Neural cell (in vitro differentiated cells): ENCODE measurements around the gene DNAJC16. TPM values are rescaled to one million over a fixed set of nuclear protein-coding genes. Genes with fewer than 3 reads are reported as not detected.

Experiments used
- H2AFZ ChIP-seq: fragments of 200-600, 300-800 bp; sonication (generic), shearing (Covaris generic); 2 replicates; pipeline ENCODE4 v1.6.0; 2014; ENCODE audit warnings: low read depth, mild to moderate bottlenecking, antibody characterized with exemption, low read length, moderate library complexity
- H3F3A ChIP-seq: fragments of 200-600 bp; shearing (Covaris generic); 2 replicates; pipeline ENCODE4 v1.6.1; 2016; ENCODE audit warnings: mild to moderate bottlenecking, moderate library complexity, mixed read lengths, antibody characterized with exemption, low read length; ENCODE audit not compliant: insufficient read depth, poor library complexity, severe bottlenecking
- H3K27ac ChIP-seq: fragments of 200-600, 300-800 bp; sonication (generic), shearing (Covaris generic); 2 replicates; pipeline ENCODE4 v1.5.1; 2014; ENCODE audit warnings: mild to moderate bottlenecking, low read length, moderate library complexity
- H3K27me3 ChIP-seq: fragments of 300-800, 200-600 bp; sonication (generic), shearing (Covaris generic); 2 replicates; pipeline ENCODE4 v1.6.0; 2014; ENCODE audit warnings: mild to moderate bottlenecking, low read depth, low read length, moderate library complexity; ENCODE audit not compliant: insufficient read depth
- H3K36me3 ChIP-seq: fragments of 300-800, 200-600 bp; sonication (generic), shearing (Covaris generic); 2 replicates; pipeline ENCODE4 v1.5.1; 2014; ENCODE audit warnings: mild to moderate bottlenecking, antibody characterized with exemption, low read length, moderate library complexity; ENCODE audit not compliant: insufficient read depth
- H3K4me2 ChIP-seq: fragments of 300-800, 200-600 bp; sonication (generic), shearing (Covaris generic); 2 replicates; pipeline ENCODE4 v1.6.0; 2014; ENCODE audit warnings: mild to moderate bottlenecking, low read length
- H3K4me3 ChIP-seq: fragments of 300-800, 200-600 bp; sonication (generic), shearing (Covaris generic); 2 replicates; pipeline ENCODE4 v1.5.1; 2014; ENCODE audit warnings: mild to moderate bottlenecking, low read length, moderate library complexity
- H3K79me2 ChIP-seq: fragments of 200-600 bp; shearing (Covaris generic); replicated peaks from 2 replicates; pipeline ENCODE4 v1.6.0; 2014; ENCODE audit warnings: mild to moderate bottlenecking, low read length, moderate library complexity; ENCODE audit not compliant: insufficient read depth
- H3K9ac ChIP-seq: fragments of 300-800, 200-600 bp; sonication (generic), shearing (Covaris generic); 2 replicates; pipeline ENCODE4 v1.6.1; 2016; ENCODE audit warnings: mild to moderate bottlenecking, low read length, mixed read lengths
- H3K9me2 ChIP-seq: fragments of 200-600 bp; shearing (Covaris generic); 2 replicates; pipeline ENCODE4 v1.6.1; 2016; ENCODE audit warnings: mild to moderate bottlenecking, low read length, mixed read lengths; ENCODE audit not compliant: insufficient read depth
- H3K9me3 ChIP-seq: fragments of 200-600, 300-800 bp; sonication (generic), shearing (Covaris generic); 2 replicates; pipeline ENCODE4 v1.6.1; 2016; ENCODE audit warnings: mild to moderate bottlenecking, mixed run types, low read length, moderate library complexity, mixed read lengths
- H4K20me1 ChIP-seq: fragments of 200-600 bp; shearing (Covaris generic); 2 replicates; pipeline ENCODE4 v1.6.1; 2016; ENCODE audit warnings: mild to moderate bottlenecking, mixed run types; ENCODE audit not compliant: insufficient read depth
- CTCF ChIP-seq: fragments of 450-650 bp; IDR thresholded peaks from 2 replicates; pipeline ENCODE4 v1.5.1; 2014; ENCODE audit warnings: antibody characterized with exemption, mild to moderate bottlenecking, moderate library complexity; ENCODE audit not compliant: poor library complexity, severe bottlenecking
- EP300 ChIP-seq: fragments of 450-650 bp; conservative IDR thresholded peaks from 2 replicates; pipeline ENCODE4 v1.6.1; 2014; ENCODE audit warnings: antibody characterized with exemption, mild to moderate bottlenecking, moderate library complexity; ENCODE audit not compliant: poor library complexity, severe bottlenecking
- EZH2 ChIP-seq: fragments of 200-600, 300-800 bp; shearing (Covaris generic), sonication (generic); IDR thresholded peaks from 2 replicates; pipeline ENCODE4 v1.6.1; 2014; ENCODE audit warnings: antibody characterized with exemption, low read length, borderline replicate concordance, mild to moderate bottlenecking; ENCODE audit not compliant: insufficient read depth, poor library complexity, severe bottlenecking
- MXI1 ChIP-seq: fragments of 450-650 bp; conservative IDR thresholded peaks from 2 replicates; pipeline ENCODE4 v1.6.1; 2014; ENCODE audit warnings: antibody characterized with exemption, mild to moderate bottlenecking; ENCODE audit not compliant: poor library complexity, severe bottlenecking
- POLR2AphosphoS5 ChIP-seq: IDR thresholded peaks from 2 replicates; pipeline ENCODE4 v1.6.1; 2012
- RAD21 ChIP-seq: fragments of 450-650 bp; conservative IDR thresholded peaks from 2 replicates; pipeline ENCODE4 v1.6.1; 2014; ENCODE audit warnings: antibody characterized with exemption, mild to moderate bottlenecking, moderate library complexity
- REST ChIP-seq: IDR thresholded peaks from 2 replicates; pipeline ENCODE4 v1.6.1; 2012; ENCODE audit warnings: borderline replicate concordance
- SMC3 ChIP-seq: fragments of 450-650 bp; conservative IDR thresholded peaks from 2 replicates; pipeline ENCODE4 v1.6.1; 2014; ENCODE audit warnings: antibody characterized with exemption, mild to moderate bottlenecking, moderate library complexity; ENCODE audit not compliant: poor library complexity
- TAF1 ChIP-seq: IDR thresholded peaks from 2 replicates; pipeline ENCODE4 v1.6.1; 2012; ENCODE audit warnings: low read depth
- polyA plus RNA-seq: library from polyadenylated mRNA; depleted of rRNA; stranded (reverse); fragments of >200 nt; gene quantifications from 2 replicates; pipeline ENCODE4 v1.2.3, GENCODE V29; 2014

DNAJC16 gene
- polyA plus RNA-seq, 1 donor from 2014 or later = 10.9 TPM

- H3F3A ChIP-seq = no peaks in the 10 kb centered on the region
- H3K9me3 ChIP-seq = no peaks in the 10 kb centered on the region
- H3K27ac ChIP-seq = no peak overlapping the region
- no peak overlapping the region for H3K4me2 ChIP-seq
- TF ChIP-seq POLR2AphosphoS5 = no peak
- no peak for TF ChIP-seq MXI1
- no peak for TF ChIP-seq RAD21
- TF ChIP-seq REST = no peak
- TF ChIP-seq EZH2 = no peak
- no peak for TF ChIP-seq EP300
- TF ChIP-seq SMC3 = no peak
- TF ChIP-seq CTCF = no peak
- TF ChIP-seq TAF1 = no peak
- H3K79me2 ChIP-seq = peaks cover 53% of the 10 kb centered on the region
- H2AFZ ChIP-seq = no peak overlapping the region
- H4K20me1 ChIP-seq = no peaks in the 10 kb centered on the region
- no peaks in the 10 kb centered on the region for H3K36me3 ChIP-seq
- H3K9ac ChIP-seq = no peak overlapping the region
- no peaks in the 10 kb centered on the region for H3K27me3 ChIP-seq
- H3K4me3 ChIP-seq = no peak overlapping the region
- no peaks in the 10 kb centered on the region for H3K9me2 ChIP-seq
Measured at GRCh38 chr1:15622712-15623373, 96.2 kb downstream of the DNAJC16 start.

- H3K9me2 ChIP-seq = no peaks in the 10 kb centered on the region
- peaks cover 54% of the 10 kb centered on the region for H3K79me2 ChIP-seq
- no peaks in the 10 kb centered on the region for H3K27me3 ChIP-seq
- H4K20me1 ChIP-seq = no peaks in the 10 kb centered on the region
- no peak overlapping the region for H3K27ac ChIP-seq
- TF ChIP-seq CTCF (no peak), EZH2 (no peak), SMC3 (no peak), TAF1 (no peak), EP300 (no peak), RAD21 (no peak), REST (no peak), POLR2AphosphoS5 (no peak), MXI1 (no peak)
- no peaks in the 10 kb centered on the region for H3K36me3 ChIP-seq
- no peak overlapping the region for H3K4me2 ChIP-seq
- no peak overlapping the region for H3K9ac ChIP-seq
- H3K9me3 ChIP-seq = no peaks in the 10 kb centered on the region
- H3F3A ChIP-seq = no peaks in the 10 kb centered on the region
- H3K4me3 ChIP-seq = no peak overlapping the region
- H2AFZ ChIP-seq = no peak overlapping the region
Measured at GRCh38 chr1:15623435-15623834, 96.8 kb downstream of the DNAJC16 start.
